A673 (cell line): ENCODE measurements around the gene MROH2A. TPM values are rescaled to one million over a fixed set of nuclear protein-coding genes. Genes with fewer than 3 reads are reported as not detected.

ENCODE experiments used
- BruUV-seq: library from RNA; stranded (reverse); fragments of 400-500 nt; replicated peaks from 2 replicates; lab custom pipeline; 2021; lab: Mats Ljungman, UMichigan
- CTCF ChIA-PET: fragments of 300-600 bp; sonication (Branson Sonifier 250); formaldehyde crosslinking; loops from one replicate; lab custom pipeline; 2022; ENCODE audit warnings: antibody characterized with exemption; lab: Charles Lee
- POLR2A ChIA-PET: fragments of 300-600 bp; sonication (Branson Sonifier 250); formaldehyde crosslinking; loops from one replicate; lab custom pipeline; 2022; ENCODE audit warnings: antibody characterized with exemption; ENCODE audit not compliant: low non-redundant PET; lab: Charles Lee
- DNase-seq: peaks from one replicate; pipeline ENCODE4 v3.0.0-alpha.2; 2015; ENCODE audit warnings: low spot score
- H3K27ac ChIP-seq: fragments of 200-600 bp; sonication (generic); 2 replicates; pipeline ENCODE4 v1.5.1; 2016; ENCODE audit warnings: mixed run types, low read depth, mild to moderate bottlenecking, mixed read lengths, antibody characterized with exemption, low read length; ENCODE audit not compliant: poor library complexity, severe bottlenecking
- H3K27me3 ChIP-seq: fragments of 200-600 bp; sonication (generic); replicated peaks from 2 replicates; pipeline ENCODE4 v1.6.1; 2017; ENCODE audit warnings: mixed run types, low read depth, mild to moderate bottlenecking, mixed read lengths, antibody characterized with exemption, low read length; ENCODE audit not compliant: insufficient read depth, poor library complexity
- H3K36me3 ChIP-seq: fragments of 200-600 bp; sonication (generic); 2 replicates; pipeline ENCODE4 v1.6.1; 2016; ENCODE audit warnings: mixed run types, mild to moderate bottlenecking, mixed read lengths, antibody characterized with exemption, low read length; ENCODE audit not compliant: insufficient read depth, poor library complexity, severe bottlenecking
- H3K4me1 ChIP-seq: fragments of 200-600 bp; sonication (generic); 2 replicates; pipeline ENCODE4 v1.6.1; 2017; ENCODE audit warnings: mixed run types, mild to moderate bottlenecking, mixed read lengths, antibody characterized with exemption, low read length; ENCODE audit not compliant: insufficient read depth, poor library complexity, severe bottlenecking
- H3K4me3 ChIP-seq: fragments of 200-600 bp; sonication (generic); 2 replicates; pipeline ENCODE4 v1.5.1; 2016; ENCODE audit warnings: low read depth, mixed run types, mild to moderate bottlenecking, mixed read lengths, low read length; ENCODE audit not compliant: poor library complexity, severe bottlenecking
- H3K9me3 ChIP-seq: fragments of 200-600 bp; sonication (generic); 2 replicates; pipeline ENCODE4 v1.6.1; 2016; ENCODE audit warnings: mixed run types, low read depth, mild to moderate bottlenecking, mixed read lengths, antibody characterized with exemption, low read length; ENCODE audit not compliant: poor library complexity, severe bottlenecking
- CTCF ChIP-seq: fragments of 300-800, 200-600 bp; sonication (generic); conservative IDR thresholded peaks from 2 replicates; pipeline ENCODE4 v1.5.1; 2017; ENCODE audit warnings: low read depth, mild to moderate bottlenecking, antibody characterized with exemption, low read length, moderate library complexity, mixed read lengths
- EZH2 ChIP-seq: fragments of 200-600 bp; sonication (generic); IDR thresholded peaks from 2 replicates; pipeline ENCODE4 v1.6.1; 2017; ENCODE audit warnings: borderline replicate concordance, low read depth, mild to moderate bottlenecking, mixed read lengths, antibody characterized with exemption, low read length; ENCODE audit not compliant: poor library complexity, severe bottlenecking
- intact Hi-C: fragments of 100-400 bp; cut with micrococcal nuclease; formaldehyde crosslinking; loops from one replicate; pipeline ENCODE4 v1.10.0; 2022; ENCODE audit not compliant: unreplicated experiment
- total RNA-seq: library from RNA; stranded (reverse); gene quantifications from 2 replicates; pipeline ENCODE4 v1.2.3, GENCODE V29; 2021

Gene MROH2A
- total RNA-seq, 1 experiment from 2014 or later, result 1.3 TPM

GRCh38 chr2:233819884-233820773, 42.0 kb downstream of the MROH2A start:
- no peaks in the 10 kb centered on the region for H3K36me3 ChIP-seq
- POLR2A ChIA-PET, result no interaction called here
- H3K27ac ChIP-seq, result no peak overlapping the region
- H3K4me1 ChIP-seq, result no peaks in the 10 kb centered on the region
- no peaks in the 10 kb centered on the region for H3K9me3 ChIP-seq
- DNase-seq, result no peak
- no peak for TF ChIP-seq CTCF
- TF ChIP-seq EZH2, result no peak
- CTCF ChIA-PET, result no interaction called here
- BruUV-seq, result no TSS peak
- H3K4me3 ChIP-seq, result no peak overlapping the region
- H3K27me3 ChIP-seq, result no peaks in the 10 kb centered on the region
- intact Hi-C loops, result no loop called here

- no peaks in the 10 kb centered on the region for H3K36me3 ChIP-seq
- DNase-seq, result no peak
- CTCF ChIA-PET, result no interaction called here
- TF ChIP-seq CTCF (no peak), EZH2 (no peak)
- POLR2A ChIA-PET, result no interaction called here
- no peaks in the 10 kb centered on the region for H3K4me1 ChIP-seq
- no TSS peak for BruUV-seq
- H3K27ac ChIP-seq, result no peak overlapping the region
- no peaks in the 10 kb centered on the region for H3K27me3 ChIP-seq
- no peaks in the 10 kb centered on the region for H3K9me3 ChIP-seq
- no peak overlapping the region for H3K4me3 ChIP-seq
- intact Hi-C loops, result no loop called here
Observed at GRCh38 chr2:233820774-233821105, 42.6 kb downstream of the MROH2A start.

GRCh38 chr2:233821196-233821595, 43.1 kb downstream of the MROH2A start:
- H3K36me3 ChIP-seq, result no peaks in the 10 kb centered on the region
- TF ChIP-seq EZH2 (no peak), CTCF (no peak)
- no peaks in the 10 kb centered on the region for H3K27me3 ChIP-seq
- H3K9me3 ChIP-seq, result no peaks in the 10 kb centered on the region
- ChIA-PET POLR2A (no interaction called here), CTCF (no interaction called here)
- H3K4me3 ChIP-seq, result no peak overlapping the region
- intact Hi-C loops, result no loop called here
- H3K4me1 ChIP-seq, result no peaks in the 10 kb centered on the region
- no TSS peak for BruUV-seq
- no peak for DNase-seq
- H3K27ac ChIP-seq, result no peak overlapping the region
